HG03064 (cell line): ENCODE results near the gene MMP24.

Experiments
- ATAC-seq: cut with Tn5 transposase; IDR thresholded peaks from one replicate; pipeline ENCODE4 v1.9.1; 2021; ENCODE audit warnings: low read depth; ENCODE audit not compliant: unreplicated experiment

Gene MMP24

DNA sequence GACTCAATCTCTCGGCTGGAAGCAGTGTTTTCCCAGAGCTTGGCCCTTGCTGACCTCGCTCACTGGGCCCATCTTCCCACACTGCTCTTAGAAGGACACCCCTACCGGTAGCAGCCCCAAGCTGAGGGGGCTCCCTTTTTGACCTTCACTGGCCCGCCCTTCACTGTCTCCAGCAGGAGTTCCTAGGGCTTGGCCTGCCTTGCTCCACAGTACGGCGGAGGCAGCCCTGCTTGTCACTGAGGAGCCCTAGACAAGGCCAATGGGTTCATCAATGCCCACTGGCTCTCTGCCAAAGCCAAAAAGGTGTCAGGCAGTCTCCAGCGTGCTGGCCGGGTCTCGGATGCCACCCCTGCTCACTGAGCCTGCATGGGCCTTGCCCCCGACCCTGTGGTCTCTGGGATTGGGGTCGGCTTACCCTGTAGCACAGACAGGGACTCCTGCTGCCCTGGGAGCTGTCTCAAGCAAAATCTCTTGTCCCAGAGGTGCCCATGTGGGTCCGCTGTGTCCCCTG is 49.3 kb downstream of the MMP24 start:
- no peak for ATAC-seq

DNA sequence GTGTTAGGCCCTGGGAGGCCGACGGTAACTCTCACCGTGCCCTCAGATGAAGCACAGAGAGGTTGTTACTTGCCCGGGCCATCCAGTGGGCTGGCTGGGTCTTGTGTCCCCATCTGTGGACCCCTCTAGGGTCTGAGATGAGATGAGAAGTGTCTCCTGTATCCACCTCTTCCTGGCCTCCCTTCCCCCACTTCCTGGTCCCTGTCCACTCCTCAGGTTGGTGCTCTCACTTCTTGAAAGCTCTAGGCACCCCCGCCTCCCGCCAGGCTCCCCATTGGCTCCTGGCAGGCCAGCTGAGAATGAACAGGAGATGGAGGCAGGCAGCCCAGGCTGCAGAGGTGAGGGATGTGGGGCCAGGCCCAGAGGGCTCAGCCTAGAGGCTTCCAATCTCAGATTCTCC is 49.9 kb downstream of the MMP24 start:
- ATAC-seq, result no peak

DNA sequence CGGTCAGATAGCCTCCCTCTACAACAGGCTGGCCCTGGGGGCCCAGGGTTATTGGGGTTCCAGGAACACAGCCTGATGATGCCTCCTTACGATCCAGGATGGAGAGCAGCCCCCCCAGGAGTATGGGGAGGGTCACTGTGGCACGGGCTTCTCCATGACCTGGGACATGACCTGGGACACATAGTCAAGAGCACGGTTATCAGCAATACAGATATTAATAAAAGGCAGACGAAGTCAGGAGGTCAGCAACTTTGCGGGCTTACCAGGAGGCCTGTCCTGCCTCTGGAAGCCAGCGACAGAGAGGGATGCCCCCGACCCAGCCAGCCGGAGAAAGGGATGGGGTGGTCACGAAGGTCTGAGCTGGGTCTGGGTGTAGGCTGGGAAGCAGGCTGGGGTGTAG is 50.6 kb downstream of the MMP24 start:
- no peak for ATAC-seq

DNA sequence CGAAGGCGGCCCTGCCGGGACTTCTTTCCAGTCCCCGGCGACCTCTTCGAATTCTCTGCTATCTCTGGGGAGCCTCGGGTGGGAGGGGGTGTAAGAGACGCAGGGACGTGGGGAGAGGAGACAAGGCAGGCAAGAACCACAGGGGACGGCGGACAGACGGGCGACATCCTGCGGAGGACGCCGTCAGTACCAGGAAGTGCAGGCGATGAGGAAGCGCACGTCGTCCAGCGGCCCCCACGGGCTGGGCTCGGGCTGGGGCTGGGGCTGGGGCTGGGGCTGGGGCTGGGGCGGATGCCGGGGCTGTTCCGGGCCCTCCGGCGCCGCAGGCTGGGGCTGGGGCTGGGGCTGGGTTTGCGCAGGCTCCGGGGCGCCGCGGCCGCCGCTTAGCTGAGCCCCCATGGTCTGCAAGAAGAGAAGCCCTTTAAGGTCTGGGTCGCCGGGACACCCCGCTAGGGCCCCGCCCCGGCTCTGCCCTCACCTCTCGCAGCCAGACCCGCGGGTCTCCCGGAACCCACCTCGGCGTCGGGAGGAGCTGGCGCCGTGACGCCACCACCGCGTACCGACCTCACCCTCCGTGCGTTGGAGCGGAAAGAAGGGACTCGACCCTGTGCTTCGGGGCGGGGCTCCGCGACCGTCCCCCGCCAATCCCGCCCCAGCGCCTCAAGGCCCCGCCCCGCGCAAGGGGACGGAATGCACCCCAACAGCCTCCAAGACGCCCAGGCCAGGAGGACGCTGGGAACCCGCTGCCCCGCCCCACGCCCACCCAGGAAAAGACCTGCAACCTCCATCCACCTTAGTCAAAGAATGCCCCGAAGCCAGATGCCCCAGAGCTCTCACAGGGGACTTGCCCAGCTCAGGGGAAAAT is 51.3 kb downstream of the MMP24 start, which contains the start of gene MMP24OS:
Gene MMP24OS, minus strand, starts transcription at position 592 of the 865 bp plus-strand sequence. Its CDS starts 193 bp downstream, at position 399.
- peak; percentile 67 for ATAC-seq

DNA sequence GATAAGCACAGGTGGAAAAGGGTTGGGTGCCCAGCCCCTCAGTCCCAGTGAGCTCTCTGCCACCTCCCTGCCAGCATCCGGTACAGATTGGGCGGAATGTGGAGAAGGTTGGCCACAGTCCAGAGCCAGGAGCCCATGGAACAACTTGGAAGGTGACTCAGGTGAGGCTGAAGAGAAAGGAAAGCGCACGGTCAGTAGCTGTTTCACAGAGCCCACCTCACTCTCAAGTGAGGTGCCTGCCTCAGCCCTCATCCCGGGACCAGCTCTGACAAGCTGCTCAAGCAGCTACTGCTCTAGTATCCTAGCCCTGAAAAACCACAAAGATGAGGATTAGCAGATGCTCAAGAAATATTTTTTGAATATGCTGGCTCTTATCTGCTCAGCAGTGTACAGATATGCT is 52.5 kb downstream of the MMP24 start:
- no peak for ATAC-seq

DNA sequence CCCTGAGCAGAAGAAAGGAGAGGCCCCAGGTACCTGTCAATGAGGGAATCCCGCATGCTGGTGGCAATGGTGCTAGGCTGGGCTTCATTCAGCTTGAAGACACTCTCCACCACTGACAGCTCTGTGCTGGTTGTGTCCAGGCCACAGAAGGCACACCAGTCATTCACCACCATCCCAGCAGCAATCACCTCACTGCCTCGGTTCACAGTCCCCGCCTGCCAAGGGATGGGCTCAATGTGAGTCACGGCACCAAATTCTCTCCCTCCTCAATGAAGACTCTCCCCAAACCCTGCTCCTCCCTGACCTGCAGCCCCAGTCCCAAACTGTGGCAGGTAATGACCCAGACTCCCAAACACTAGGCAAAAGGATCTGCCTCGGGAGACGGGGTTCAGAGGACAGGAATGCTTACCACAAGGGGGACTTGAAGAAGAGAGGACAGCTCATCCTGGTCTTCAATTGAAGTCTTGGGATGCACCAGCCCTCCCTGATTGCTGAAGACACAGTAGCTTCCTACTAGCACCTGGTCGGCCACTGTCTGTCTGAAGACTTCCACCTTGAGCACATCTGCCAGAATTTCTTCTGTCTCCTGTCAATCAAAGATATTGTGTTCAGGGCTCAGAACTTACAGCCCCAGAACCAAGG is 53.2 kb downstream of the MMP24 start:
- no peak for ATAC-seq

DNA sequence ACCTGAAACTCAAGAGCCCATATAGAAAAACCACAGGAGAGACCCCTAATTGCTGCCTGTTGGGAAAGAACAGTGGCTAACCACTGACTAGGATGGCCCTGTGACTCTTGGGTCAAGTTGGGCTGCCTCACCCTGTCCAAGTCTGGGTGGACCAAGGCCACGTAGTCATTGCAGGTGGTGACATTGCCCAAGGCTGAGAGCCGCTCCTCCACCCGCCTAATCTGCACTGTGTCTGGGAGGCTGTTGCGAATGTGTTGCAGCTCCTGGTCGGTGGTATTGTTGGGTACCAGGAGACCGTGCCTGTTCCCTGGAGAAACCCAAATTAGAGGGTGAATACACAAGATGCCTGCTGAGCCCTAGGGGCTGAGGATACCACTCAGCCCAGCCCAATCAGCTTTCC is 54.0 kb downstream of the MMP24 start:
- no peak for ATAC-seq

DNA sequence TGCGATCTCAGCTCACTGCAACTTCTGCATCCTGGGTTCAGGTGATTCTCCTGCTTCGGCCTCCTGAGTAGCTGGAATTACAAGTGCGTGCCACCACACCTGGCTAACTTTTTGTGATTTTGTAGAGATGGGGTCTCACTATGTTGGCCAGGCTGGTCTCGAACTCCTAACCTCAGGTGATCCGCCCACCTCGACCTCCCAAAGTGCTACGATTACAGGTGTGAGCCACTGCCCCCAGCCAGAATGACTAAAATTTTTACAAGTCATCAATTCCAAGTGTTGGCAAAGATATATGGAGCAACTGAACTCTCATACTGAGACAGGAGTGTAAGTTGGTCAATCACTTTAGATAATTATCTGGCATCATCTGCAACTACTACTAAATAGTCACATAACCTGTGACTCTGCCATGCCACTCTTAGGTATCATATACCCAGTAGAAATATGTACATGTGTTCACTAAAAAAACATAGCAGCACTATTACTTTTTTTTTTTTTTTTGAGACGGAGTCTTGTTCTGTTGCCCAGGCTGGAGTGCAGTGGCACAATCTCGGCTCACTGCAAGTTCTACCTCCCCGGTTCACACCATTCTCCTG is 55.1 kb downstream of the MMP24 start:
- no peak for ATAC-seq

DNA sequence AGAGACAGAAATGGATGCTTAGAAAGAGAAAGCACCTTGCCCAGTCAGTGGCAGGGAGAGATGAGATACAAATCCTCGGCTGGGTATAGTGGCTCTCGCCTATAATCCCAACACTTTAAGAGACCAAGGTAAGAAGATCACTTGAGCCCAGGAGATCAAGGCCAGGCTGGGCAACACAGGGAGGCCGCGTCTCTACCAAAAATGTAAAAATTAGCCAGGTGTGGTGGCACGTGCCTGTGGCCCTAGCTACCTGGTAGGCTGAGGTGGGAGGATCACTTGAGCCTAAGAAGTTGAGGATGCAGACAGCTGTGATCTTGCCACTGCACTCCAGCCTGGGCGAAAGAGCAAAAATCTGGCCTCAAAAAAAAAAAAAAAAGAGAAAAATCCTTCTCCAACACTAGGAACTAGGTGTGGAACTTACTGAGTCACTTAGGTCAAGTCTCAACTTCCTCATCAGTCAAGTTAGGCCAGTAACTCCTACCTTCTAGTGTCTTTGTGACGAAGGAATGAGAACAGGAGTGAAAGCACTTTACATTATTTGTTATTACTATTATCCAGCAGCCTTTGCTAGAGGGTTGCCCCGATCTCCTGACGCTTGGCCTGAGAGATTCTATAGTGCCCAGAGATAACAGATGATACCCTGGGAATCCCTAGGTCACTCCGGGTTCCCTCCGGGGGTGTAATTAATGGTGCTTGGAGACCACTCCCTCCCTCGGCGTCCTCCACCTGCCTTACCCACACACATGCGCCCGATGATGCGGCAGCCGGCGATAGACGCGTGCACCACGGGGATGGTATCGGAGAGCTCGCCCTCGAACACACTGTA is 57.2 kb downstream of the MMP24 start:
- ATAC-seq, result no peak

DNA sequence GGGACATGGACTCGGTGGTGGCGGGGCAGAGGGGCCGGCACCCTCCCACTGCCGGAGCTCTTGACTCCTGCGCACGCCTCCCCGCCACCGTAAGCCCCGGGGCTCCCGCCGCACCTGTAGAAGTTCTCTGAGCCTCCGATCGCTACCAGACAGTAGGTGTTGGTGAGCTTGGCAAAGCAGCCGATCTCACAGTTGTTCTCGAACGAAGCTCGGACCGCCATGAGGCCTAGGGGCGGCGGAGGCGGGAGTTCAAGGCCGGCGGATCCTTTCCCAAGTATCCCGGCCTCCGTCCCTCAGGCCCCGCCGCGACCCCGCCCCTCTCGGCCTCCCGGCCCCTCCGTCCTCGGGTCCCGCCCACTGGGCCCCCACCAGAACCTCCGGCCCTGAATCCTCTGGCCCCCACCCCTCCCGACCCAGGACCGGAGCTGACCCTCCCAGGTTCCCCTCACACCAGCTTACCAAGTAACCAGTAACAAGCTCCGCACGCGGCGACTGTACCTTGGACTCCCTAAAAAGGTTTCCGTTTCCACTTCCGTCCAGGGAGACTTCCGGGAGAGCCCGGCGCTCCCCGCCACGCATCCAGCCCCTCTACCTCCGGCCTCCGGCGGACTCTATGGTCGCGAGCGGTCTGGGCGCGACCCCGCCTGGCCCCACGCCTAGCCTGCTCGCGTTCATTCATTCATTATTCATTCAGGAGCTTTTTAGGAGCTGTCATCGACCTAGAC is 57.9 kb downstream of the MMP24 start, which contains the start of gene EIF6:
Gene EIF6, minus strand, starts transcription at position 506 of the 725 bp plus-strand sequence. Its CDS starts 285 bp downstream, at position 221.
- peak; percentile 62 for ATAC-seq

DNA sequence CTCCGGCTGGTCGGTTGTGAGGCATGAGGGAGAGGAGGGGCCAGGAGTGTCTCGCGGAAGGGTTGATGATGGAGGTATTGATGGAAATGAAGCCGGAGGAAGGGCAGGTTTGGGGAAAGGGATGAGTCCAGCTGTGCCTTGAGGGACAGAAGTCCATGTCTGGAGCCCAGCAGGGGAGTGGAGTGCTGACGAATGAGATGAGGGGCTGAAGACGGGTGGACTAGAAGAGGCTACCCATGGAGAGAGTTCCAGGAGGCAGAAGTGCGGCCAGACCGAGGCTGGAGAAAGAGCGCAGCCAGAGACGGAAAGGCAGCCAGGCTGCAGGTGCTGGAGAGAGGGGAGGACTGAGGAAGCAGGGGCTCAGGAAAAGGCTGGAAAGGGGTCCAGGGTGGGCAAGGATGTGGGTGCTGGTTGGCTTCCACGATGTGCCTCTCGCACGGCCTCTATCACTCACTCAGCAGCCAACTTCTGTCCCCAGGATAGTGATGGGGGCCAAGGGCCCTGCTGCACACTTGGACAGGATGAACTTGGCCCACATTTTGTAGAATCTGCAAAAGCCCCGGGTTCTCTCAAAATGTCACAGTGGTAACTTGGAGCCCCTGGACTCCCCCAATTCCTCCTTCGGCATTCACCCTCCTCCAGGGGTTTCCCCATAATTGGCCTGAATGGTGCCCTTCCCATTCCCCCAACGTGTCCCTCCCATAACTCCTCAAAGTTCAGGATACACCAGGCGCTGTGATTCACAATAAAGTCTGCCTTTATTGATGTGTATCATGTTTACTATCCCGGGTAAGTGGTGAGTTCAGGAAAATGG is 58.7 kb downstream of the MMP24 start:
- ATAC-seq, result no peak

DNA sequence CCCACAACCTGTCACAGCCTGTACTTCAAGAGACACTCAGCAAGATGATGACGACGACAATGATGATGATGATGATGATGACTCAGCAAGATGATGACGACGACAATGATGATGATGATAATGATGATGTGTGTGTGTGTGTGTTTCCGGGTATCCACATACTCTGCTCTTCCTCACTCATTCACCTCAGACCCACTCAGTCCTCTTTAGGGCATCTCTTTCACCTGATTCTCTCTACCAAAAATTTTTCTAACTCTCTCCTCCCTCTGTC is 59.3 kb downstream of the MMP24 start:
- no peak for ATAC-seq

DNA sequence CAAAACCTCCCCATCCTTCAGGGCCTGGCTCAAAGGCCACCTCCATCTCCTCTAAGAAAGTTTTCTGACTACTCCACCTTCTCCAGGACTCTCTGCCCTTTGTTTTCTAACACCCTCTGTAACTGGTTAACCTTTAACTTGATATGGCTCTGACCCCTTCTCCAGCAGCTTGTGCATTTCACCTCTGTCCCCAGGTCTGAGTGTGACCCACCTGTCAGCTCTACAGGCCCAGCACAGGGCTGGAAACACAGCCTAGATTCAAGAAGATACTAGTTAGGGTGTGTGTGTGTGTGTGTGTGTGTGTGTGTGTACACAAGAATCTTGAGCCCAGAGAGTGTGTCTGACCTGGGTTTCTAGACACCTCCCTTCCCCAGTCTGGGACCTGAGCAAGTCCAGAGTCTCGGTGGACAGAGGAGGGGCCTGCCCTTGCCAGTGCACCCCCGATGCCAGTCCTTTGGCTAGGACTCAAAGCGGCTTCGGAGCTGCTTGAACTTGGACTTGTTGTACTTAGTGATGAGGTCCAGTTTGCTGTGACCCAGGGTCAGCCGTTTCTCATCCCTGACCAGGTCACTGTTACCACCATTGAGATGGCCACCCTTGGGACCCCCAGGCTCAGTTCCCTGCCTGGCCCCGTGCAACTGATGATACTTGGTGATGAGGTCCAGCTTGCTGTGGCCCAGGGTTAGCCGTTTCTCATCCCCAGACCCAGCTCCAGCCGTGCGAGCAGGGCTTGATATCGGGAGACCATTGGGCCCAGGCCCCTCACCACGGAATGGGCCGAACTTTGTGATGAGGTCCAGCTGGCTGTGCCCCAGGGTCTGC is 59.8 kb downstream of the MMP24 start:
- no peak for ATAC-seq

DNA sequence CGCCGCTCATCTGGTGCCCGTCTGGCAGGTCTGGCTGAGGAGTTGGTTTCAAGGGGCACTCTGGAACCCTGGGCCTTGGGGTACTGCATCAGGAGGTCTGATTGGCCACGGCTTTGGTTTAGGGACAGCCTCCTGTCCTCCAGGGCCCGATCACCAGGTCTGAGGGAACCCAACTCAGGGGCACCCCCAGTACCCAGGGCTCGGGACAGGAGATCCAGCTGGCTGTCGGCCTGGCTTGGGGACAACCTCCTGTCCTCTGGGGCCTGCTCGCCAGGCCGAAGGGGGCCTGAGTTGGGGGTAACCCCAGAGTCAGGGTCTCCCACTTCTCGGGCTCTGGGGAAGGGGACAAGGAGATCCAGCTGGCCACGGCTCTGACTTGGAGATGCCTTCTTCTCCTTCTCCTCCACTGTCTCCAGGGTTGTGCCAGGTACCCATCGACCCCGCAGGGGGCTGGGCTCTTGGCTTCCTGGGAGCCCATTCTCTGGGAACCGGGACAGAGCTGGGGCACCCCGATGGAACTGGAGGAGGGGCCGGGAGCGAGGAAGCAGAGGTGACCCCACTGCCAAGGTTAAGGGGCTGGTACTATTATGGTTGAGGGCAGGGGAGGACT is 60.5 kb downstream of the MMP24 start:
- ATAC-seq, result no peak

DNA sequence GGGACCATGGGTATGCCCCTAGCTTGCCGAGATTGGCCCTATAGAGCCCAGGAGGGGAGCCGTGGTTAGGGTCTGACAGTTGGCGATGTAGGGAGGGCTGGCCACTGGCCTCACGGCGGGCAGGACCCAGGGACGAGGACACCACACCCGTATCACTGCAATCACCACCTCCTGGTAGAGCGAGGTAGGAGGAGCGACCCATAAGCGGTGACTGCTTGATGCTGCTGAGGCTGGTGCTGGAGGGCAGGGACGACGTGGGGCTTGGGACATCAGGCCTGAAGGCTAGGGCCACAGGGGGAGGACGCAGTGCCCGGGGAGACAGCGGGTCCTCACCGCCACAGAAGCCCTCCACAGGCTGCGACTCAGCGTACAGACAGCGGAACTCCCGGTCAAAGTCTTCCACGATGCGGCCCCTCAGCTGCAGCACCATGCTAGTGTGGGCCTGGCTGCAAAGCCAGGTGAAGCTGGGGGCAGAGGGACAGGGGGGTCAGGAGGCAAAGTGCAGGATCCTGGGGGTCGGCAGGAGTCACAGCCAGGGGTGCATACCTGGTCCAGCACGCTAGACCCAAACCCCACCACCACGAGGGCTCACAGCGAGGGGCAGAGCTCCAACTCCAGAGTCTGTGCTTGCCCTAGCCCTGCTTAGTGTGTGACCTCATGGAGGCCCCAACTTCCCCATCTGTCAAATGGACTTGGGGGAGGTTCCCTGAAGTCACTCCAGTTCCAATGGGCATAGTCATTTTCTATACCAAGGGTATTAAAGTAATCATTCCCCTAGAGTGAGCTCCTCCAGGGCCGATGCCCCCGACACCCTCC is 61.2 kb downstream of the MMP24 start:
- no peak for ATAC-seq

DNA sequence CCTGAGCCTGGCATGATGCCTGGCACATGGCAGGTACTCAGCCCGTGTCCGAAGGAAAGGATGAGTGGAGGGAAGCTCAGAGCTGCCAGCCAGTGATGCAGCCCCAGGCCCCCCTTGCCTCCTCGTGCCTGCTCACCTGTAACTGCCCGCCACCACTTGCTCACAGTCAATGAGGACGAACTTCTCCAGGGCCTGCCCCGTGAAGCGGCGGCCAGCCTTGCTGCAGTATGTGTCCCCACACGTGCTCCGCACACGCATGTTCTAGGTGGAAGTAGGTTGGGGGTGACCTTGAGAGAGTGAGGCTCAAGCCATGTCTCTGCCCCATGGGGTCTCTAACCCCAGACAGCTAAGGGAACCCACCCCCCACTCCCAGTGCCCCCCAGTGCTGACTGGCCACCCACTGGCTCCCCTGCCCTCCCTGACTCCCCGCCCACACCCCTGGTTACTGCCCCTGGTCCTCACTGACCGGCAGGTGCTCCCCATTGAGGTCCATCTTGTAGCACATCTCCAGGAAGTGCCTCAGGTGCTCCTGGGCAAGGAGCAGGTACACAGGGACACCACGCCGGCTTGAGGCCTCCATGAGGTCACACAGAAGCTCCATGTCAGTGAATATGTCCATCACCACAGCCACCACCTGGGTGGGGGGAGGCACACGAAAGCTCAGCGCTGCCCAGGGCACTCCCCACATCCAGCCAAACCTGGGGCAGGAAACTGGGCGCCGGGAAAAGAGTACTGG is 62.0 kb downstream of the MMP24 start:
- ATAC-seq, result no peak
